Measurements from ENCODE around the gene ERFE. TPM values are rescaled to one million over a fixed set of nuclear protein-coding genes. Genes with fewer than 3 reads are reported as not detected.

The ERFE gene
- total RNA-seq, 1 donor from 2014 or later = 0.85 TPM

DNA sequence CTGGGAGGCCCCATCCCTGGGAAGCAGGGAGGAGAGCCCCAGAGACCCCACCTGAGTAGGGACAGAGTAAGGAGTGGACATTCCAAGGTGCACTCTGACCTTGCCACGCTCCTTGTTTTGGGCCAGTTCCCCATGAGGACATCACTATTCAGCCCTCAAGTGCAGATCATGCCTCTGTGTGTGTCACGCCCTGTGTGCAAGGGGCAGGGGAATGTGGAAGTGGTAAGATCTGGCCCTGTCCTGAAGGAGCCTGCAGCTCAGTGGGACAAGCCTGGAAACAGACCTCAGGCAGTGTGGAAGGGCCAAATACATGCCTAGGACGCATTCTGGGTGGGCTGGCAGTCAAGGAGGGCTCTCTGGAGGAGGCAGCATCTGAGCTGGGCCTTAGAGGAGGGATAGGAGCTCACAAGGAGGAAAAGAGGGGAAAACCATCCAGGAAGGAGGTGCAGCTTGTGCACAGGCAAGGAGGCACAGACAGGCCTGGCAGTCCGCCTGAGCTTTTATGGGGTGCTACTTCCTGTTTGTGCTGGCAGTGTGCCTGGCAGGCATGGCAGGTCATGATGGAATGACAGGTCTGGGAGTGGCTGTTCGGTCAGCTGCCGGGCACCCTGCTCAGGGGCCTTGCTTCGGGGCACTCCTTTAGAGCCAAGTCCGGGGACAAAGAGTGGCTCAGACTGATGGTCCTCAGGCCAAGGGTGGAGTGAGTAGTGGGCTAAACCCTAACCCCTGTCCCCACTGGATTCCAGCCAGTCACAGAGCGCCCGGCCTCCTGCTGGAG is 17.0 kb upstream of the ERFE start:
- no peak for DNase-seq (ENCODE audit: low spot score in 2 of 2, unreplicated experiment in 2 of 2)
- Mint-ChIP-seq H3K4me1 (peaks cover 14% of the 10 kb centered on the region), H3K4me3 (no peak overlapping the region), H3K27ac (peak overlapping the region; percentile 73), H3K9me3 (no peaks in the 10 kb centered on the region), H3K36me3 (no peaks in the 10 kb centered on the region), H3K27me3 (ENCODE audit: low read depth) (no peaks in the 10 kb centered on the region)
- TF ChIP-seq, protein P1, sequence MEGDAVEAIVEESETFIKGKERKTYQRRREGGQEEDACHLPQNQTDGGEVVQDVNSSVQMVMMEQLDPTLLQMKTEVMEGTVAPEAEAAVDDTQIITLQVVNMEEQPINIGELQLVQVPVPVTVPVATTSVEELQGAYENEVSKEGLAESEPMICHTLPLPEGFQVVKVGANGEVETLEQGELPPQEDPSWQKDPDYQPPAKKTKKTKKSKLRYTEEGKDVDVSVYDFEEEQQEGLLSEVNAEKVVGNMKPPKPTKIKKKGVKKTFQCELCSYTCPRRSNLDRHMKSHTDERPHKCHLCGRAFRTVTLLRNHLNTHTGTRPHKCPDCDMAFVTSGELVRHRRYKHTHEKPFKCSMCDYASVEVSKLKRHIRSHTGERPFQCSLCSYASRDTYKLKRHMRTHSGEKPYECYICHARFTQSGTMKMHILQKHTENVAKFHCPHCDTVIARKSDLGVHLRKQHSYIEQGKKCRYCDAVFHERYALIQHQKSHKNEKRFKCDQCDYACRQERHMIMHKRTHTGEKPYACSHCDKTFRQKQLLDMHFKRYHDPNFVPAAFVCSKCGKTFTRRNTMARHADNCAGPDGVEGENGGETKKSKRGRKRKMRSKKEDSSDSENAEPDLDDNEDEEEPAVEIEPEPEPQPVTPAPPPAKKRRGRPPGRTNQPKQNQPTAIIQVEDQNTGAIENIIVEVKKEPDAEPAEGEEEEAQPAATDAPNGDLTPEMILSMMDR (IDR thresholded peaks at IDR 0.05; ENCODE audit: unreplicated experiment) = no peak

DNA sequence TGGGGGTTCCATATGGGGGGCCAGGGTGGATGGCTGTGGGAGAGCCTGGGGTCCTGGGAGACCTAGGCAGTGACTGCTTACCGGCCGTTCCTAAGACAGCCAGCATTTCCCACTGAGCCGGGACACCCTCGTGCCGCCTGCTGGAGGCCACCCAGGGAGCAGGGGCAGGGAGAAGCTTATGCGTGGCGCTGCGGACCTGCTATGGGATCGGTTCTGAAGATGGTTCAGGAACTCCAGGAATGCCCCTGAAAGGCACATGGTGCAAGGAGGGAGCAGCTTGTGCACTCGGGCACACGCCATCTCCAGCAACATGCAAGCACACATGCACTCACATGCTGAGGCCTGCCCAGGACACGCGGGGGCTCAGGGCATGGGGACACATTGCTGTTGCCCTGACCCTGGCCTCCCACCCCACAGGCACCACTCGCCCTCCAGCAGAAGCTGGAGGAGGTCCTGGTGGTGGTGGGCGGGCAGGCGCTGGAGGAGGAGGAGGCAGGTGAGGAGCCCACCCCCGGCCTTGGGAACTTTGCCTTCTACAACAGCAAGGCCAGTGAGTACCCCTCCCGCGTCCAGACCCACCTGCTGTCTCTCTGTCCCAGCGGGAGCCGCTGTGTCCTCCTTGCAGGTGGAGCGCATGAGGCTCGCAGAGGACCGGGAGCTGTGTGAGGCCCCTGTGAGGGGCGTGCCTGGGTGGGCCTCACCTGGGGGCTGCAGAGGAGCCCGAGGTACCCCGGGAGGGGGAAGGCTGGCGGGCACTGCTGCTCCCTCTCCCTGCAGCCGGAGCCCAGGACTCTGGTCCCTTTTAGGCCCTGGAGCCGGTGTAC is 16.2 kb upstream of the ERFE start:
- Mint-ChIP-seq H3K4me3 (no peak overlapping the region), H3K27ac (peak overlapping the region; percentile 73), H3K9me3 (no peaks in the 10 kb centered on the region), H3K36me3 (no peaks in the 10 kb centered on the region), H3K27me3 (ENCODE audit: low read depth) (no peaks in the 10 kb centered on the region), H3K4me1 (peaks cover 14% of the 10 kb centered on the region)
- no peak for DNase-seq (ENCODE audit: low spot score in 2 of 2, unreplicated experiment in 2 of 2)
- TF ChIP-seq, protein P1 (IDR thresholded peaks at IDR 0.05; ENCODE audit: unreplicated experiment) = no peak

DNA sequence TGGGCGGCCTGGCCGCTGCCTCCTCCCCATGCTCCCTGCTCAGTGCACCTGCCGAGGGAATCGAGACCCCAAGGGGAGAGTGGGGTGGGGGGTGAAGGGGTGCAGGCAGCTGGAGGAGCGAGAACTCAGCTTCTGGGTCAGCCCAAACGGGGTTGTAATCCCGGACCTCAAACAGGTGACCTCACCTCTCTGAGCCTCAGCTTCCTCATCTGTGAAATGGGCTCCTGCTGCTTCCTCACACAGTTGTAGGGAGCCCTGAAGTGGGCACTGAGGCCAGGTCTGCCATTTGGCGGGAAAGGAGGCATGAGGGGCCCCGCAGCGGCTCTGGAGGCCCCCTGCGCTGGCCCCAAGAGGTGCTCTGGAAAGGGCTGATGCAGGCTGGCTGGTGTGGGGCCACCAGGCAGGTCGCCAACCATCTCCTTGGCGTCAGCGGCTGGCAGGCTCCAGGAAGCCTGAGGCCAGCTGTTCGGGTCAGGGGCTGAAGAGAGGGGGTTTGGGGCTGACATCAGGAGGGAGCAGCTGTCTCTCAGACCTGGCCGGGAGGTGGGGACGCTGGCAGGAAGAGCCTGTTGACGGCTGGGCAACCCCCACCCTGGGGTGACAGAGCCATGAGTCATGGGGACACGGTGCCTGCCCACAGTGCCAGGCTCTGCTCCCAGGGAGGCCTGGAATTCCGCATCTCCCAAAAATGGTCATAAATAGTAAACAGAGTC is 15.4 kb upstream of the ERFE start:
- DNase-seq (ENCODE audit: low spot score in 2 of 2, unreplicated experiment in 2 of 2) = no peak
- no peaks in the 10 kb centered on the region for H3K27me3 Mint-ChIP-seq (ENCODE audit: low read depth)
- TF ChIP-seq, protein P1 (IDR thresholded peaks at IDR 0.05; ENCODE audit: unreplicated experiment) = no peak
- peaks cover 14% of the 10 kb centered on the region for H3K4me1 Mint-ChIP-seq
- H3K27ac Mint-ChIP-seq = no peak overlapping the region
- no peaks in the 10 kb centered on the region for H3K9me3 Mint-ChIP-seq
- H3K36me3 Mint-ChIP-seq = no peaks in the 10 kb centered on the region
- H3K4me3 Mint-ChIP-seq = no peak overlapping the region

DNA sequence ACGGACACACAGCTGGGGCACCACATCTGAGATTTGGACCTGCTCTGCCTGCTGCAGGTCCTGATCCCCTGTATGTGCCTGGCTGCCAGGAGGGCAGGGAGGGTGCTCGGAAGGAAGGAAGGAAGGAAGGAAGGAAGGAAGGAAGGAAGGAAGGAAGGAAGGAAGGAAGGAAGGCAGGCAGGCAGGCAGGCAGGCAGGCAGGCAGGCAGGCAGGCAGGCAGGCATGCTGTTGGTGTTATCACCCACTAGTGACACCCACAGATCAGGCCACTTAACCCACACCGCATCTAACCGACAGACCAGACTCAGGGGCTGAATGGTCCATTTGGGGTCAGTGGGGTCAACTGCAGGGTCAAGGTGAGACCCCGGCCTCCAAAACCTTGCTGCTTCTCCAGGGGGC is 14.5 kb upstream of the ERFE start:
- peaks cover 14% of the 10 kb centered on the region for H3K4me1 Mint-ChIP-seq
- H3K4me3 Mint-ChIP-seq = no peak overlapping the region
- no peaks in the 10 kb centered on the region for H3K27me3 Mint-ChIP-seq (ENCODE audit: low read depth)
- H3K36me3 Mint-ChIP-seq = no peaks in the 10 kb centered on the region
- H3K9me3 Mint-ChIP-seq = no peaks in the 10 kb centered on the region
- H3K27ac Mint-ChIP-seq = no peak overlapping the region
- TF ChIP-seq, protein P1 (IDR thresholded peaks at IDR 0.05; ENCODE audit: unreplicated experiment) = no peak
- DNase-seq (ENCODE audit: low spot score in 2 of 2, unreplicated experiment in 2 of 2) = no peak

DNA sequence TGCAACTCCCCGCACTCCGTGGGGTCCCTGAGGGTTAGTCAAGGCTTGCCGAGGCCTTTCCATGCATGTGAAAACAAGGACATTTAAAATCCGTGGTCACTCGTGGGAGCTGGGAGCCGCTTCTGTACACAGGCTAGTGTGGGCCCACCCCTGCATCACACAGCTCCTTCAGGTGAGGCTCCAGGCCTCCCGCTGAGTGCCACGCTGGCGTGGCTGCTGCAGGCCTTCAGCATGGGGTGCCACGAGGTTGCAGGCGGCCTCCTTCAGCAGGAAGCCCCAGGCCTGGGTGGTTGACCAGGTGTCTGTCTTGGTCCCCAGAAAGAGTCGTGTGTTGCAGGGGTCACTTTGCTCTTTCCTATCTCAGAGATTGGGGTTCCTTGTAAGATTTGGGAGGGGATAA is 13.7 kb upstream of the ERFE start:
- TF ChIP-seq, protein P1 (IDR thresholded peaks at IDR 0.05; ENCODE audit: unreplicated experiment) = no peak
- no peaks in the 10 kb centered on the region for H3K36me3 Mint-ChIP-seq
- H3K9me3 Mint-ChIP-seq = no peaks in the 10 kb centered on the region
- peaks cover 14% of the 10 kb centered on the region for H3K4me1 Mint-ChIP-seq
- no peak overlapping the region for H3K4me3 Mint-ChIP-seq
- no peaks in the 10 kb centered on the region for H3K27me3 Mint-ChIP-seq (ENCODE audit: low read depth)
- DNase-seq (ENCODE audit: low spot score in 2 of 2, unreplicated experiment in 2 of 2) = no peak
- H3K27ac Mint-ChIP-seq = no peak overlapping the region

All from mesothelial cell of epicardium (in vitro differentiated cells).